Muscle layer of duodenum (tissue), 2 donors: ENCODE measurements around the gene ZBTB11.
"Not testable (repeated sequence)": the region's sequence is repeated elsewhere in the genome, so short reads cannot be mapped to it uniquely, and the experiment has no call there.

ENCODE experiments used
- H3K27ac ChIP-seq: one replicate; pipeline ENCODE4 v1.7.0; 2013; ENCODE audit warnings: mild to moderate bottlenecking, low read length
- H3K27me3 ChIP-seq: one replicate; pipeline ENCODE4 v1.7.0; 2013; ENCODE audit warnings: low read depth, mild to moderate bottlenecking, control low read depth, low read length
- H3K36me3 ChIP-seq, 2 donors: one replicate each; pipeline ENCODE4 v1.7.0; 2013; ENCODE audit warnings: low read length in 2 of 2, control low read depth in 1 of 2, mild to moderate bottlenecking in 1 of 2; ENCODE audit not compliant: insufficient read depth in 2 of 2, control insufficient read depth in 1 of 2
- H3K4me1 ChIP-seq, 2 donors: one replicate each; pipeline ENCODE4 v1.7.0; 2013; ENCODE audit warnings: low read length in 2 of 2, mild to moderate bottlenecking in 2 of 2, control low read depth in 1 of 2, moderate library complexity in 1 of 2; ENCODE audit not compliant: insufficient read depth in 2 of 2, control insufficient read depth in 1 of 2
- H3K4me3 ChIP-seq, 2 donors: one replicate each; pipeline ENCODE4 v1.7.0; 2013; ENCODE audit warnings: low read length in 2 of 2, low read depth in 1 of 2, mild to moderate bottlenecking in 1 of 2
- H3K9me3 ChIP-seq, 2 donors: one replicate each; pipeline ENCODE4 v1.7.0; 2013; ENCODE audit warnings: low read length in 2 of 2, control low read depth in 1 of 2, mild to moderate bottlenecking in 1 of 2; ENCODE audit not compliant: control insufficient read depth in 1 of 2
- donor health status: healthy.

The ZBTB11 gene

GRCh38 chr3:101629219-101629618, 47.7 kb downstream of the ZBTB11 start:
- no peaks in the 10 kb centered on the region for H3K36me3 ChIP-seq

GRCh38 chr3:101625879-101626278, 51.1 kb downstream of the ZBTB11 start:
- no peak overlapping the region for H3K4me3 ChIP-seq
- H3K36me3 ChIP-seq: no peaks in the 10 kb centered on the region
- no peak overlapping the region for H3K27ac ChIP-seq
- H3K27me3 ChIP-seq: no peaks in the 10 kb centered on the region
- H3K9me3 ChIP-seq: no peaks in the 10 kb centered on the region
- no peaks in the 10 kb centered on the region for H3K4me1 ChIP-seq

More at GRCh38 chr3:101629219-101629618, 47.7 kb downstream of the ZBTB11 start:
- H3K9me3 ChIP-seq: no peaks in the 10 kb centered on the region
- H3K4me1 ChIP-seq: no peaks in the 10 kb centered on the region
- no peak overlapping the region for H3K4me3 ChIP-seq
- H3K27ac ChIP-seq: no peak overlapping the region
- H3K27me3 ChIP-seq: no peaks in the 10 kb centered on the region

GRCh38 chr3:101624857-101625256, 52.1 kb downstream of the ZBTB11 start:
- no peaks in the 10 kb centered on the region for H3K4me1 ChIP-seq
- H3K27me3 ChIP-seq: no peaks in the 10 kb centered on the region
- H3K36me3 ChIP-seq: no peaks in the 10 kb centered on the region
- no peak overlapping the region for H3K4me3 ChIP-seq
- H3K27ac ChIP-seq: no peak overlapping the region
- no peaks in the 10 kb centered on the region for H3K9me3 ChIP-seq

- Histone ChIP-seq H3K4me1 (no peaks in the 10 kb centered on the region), H3K27ac (no peak overlapping the region), H3K4me3 (no peak overlapping the region)
Measured at GRCh38 chr3:101623656-101624055, 53.3 kb downstream of the ZBTB11 start.

GRCh38 chr3:101619734-101620133, 57.2 kb downstream of the ZBTB11 start:
- no peaks in the 10 kb centered on the region for H3K36me3 ChIP-seq
- no peaks in the 10 kb centered on the region for H3K27me3 ChIP-seq
- H3K4me3 ChIP-seq: no peak overlapping the region
- no peak overlapping the region for H3K27ac ChIP-seq
- H3K9me3 ChIP-seq: no peaks in the 10 kb centered on the region
- no peaks in the 10 kb centered on the region for H3K4me1 ChIP-seq

More at GRCh38 chr3:101623656-101624055, 53.3 kb downstream of the ZBTB11 start:
- no peaks in the 10 kb centered on the region for H3K9me3 ChIP-seq
- H3K36me3 ChIP-seq: no peaks in the 10 kb centered on the region
- no peaks in the 10 kb centered on the region for H3K27me3 ChIP-seq

GRCh38 chr3:101618726-101619125, 58.2 kb downstream of the ZBTB11 start:
- Histone ChIP-seq H3K27ac (no peak overlapping the region), H3K9me3 (no peaks in the 10 kb centered on the region), H3K4me3 (no peak overlapping the region), H3K36me3 (no peaks in the 10 kb centered on the region), H3K27me3 (no peaks in the 10 kb centered on the region), H3K4me1 (no peaks in the 10 kb centered on the region)

- H3K4me1 ChIP-seq: no peaks in the 10 kb centered on the region
- no peaks in the 10 kb centered on the region for H3K27me3 ChIP-seq
- no peaks in the 10 kb centered on the region for H3K9me3 ChIP-seq
- H3K27ac ChIP-seq: no peak overlapping the region
- H3K36me3 ChIP-seq: no peaks in the 10 kb centered on the region
- H3K4me3 ChIP-seq: no peak overlapping the region
Measured at GRCh38 chr3:101617478-101617877, 59.5 kb downstream of the ZBTB11 start.

GRCh38 chr3:101615525-101615924, 61.4 kb downstream of the ZBTB11 start:
- Histone ChIP-seq H3K4me3 (no peak overlapping the region), H3K27me3 (no peaks in the 10 kb centered on the region), H3K9me3 (no peaks in the 10 kb centered on the region), H3K4me1 (no peaks in the 10 kb centered on the region), H3K36me3 (no peaks in the 10 kb centered on the region), H3K27ac (no peak overlapping the region)

- H3K27me3 ChIP-seq, H3K4me1 ChIP-seq, H3K27ac ChIP-seq, H3K4me3 ChIP-seq, H3K36me3 ChIP-seq, H3K9me3 ChIP-seq: not testable (repeated sequence)
Measured at GRCh38 chr3:101613014-101613413, 63.9 kb downstream of the ZBTB11 start.

GRCh38 chr3:101611023-101611422, 65.9 kb downstream of the ZBTB11 start:
- no peak overlapping the region for H3K27ac ChIP-seq
- H3K36me3 ChIP-seq: no peaks in the 10 kb centered on the region
- no peak overlapping the region for H3K4me3 ChIP-seq
- no peaks in the 10 kb centered on the region for H3K9me3 ChIP-seq
- H3K27me3 ChIP-seq: no peaks in the 10 kb centered on the region
- no peaks in the 10 kb centered on the region for H3K4me1 ChIP-seq

GRCh38 chr3:101605398-101605797, 71.5 kb downstream of the ZBTB11 start:
- H3K4me3 ChIP-seq, H3K9me3 ChIP-seq, H3K4me1 ChIP-seq, H3K36me3 ChIP-seq, H3K27ac ChIP-seq, H3K27me3 ChIP-seq: not testable (repeated sequence)

- H3K27ac ChIP-seq: no peak overlapping the region
- no peaks in the 10 kb centered on the region for H3K4me1 ChIP-seq
- no peaks in the 10 kb centered on the region for H3K27me3 ChIP-seq
- no peaks in the 10 kb centered on the region for H3K36me3 ChIP-seq
- no peaks in the 10 kb centered on the region for H3K9me3 ChIP-seq
- no peak overlapping the region for H3K4me3 ChIP-seq
Measured at GRCh38 chr3:101603184-101603583, 73.7 kb downstream of the ZBTB11 start.
